ENCODE results near the gene ALS2. TPM values are rescaled to one million over a fixed set of nuclear protein-coding genes. Genes with fewer than 3 reads are reported as not detected.

Gene ALS2
- total RNA-seq, 1 donor from 2014 or later = 54.0 TPM

- TF ChIP-seq CTCF (IDR thresholded peaks at IDR 0.05; ENCODE audit: insufficient read depth, low read depth, low read length) (no peak), EZH2 (IDR thresholded peaks at IDR 0.05; ENCODE audit: insufficient read depth, low read length) (no peak)
- no peaks in the 10 kb centered on the region for H3K9me3 ChIP-seq (ENCODE audit: insufficient read depth, low read depth, low read length)
- DNase-seq (ENCODE audit: low read depth) = no peak
- H2AFZ ChIP-seq (ENCODE audit: low read depth, low read length) = no peak overlapping the region
- no peak overlapping the region for H3K4me3 ChIP-seq (ENCODE audit: insufficient read depth, low read depth, low read length)
- peaks cover 10% of the 10 kb centered on the region for H3K4me1 ChIP-seq (ENCODE audit: insufficient read depth, low read length)
- H3K79me2 ChIP-seq (ENCODE audit: insufficient read depth, low read length) = no peaks in the 10 kb centered on the region
- H3K27ac Mint-ChIP-seq (ENCODE audit: unreplicated experiment) = no peak overlapping the region
- no peaks in the 10 kb centered on the region for H3K4me1 Mint-ChIP-seq (ENCODE audit: low read depth, unreplicated experiment)
- no peaks in the 10 kb centered on the region for H3K36me3 ChIP-seq (ENCODE audit: insufficient read depth, low read length)
- peaks cover 2% of the 10 kb centered on the region for H3K9me3 Mint-ChIP-seq (ENCODE audit: unreplicated experiment)
- no peak overlapping the region for H3K9ac ChIP-seq (ENCODE audit: low read length)
- H3K4me2 ChIP-seq (ENCODE audit: low read length) = no peak overlapping the region
- H3K36me3 Mint-ChIP-seq (ENCODE audit: low read depth, unreplicated experiment) = no peaks in the 10 kb centered on the region
- no peaks in the 10 kb centered on the region for H3K27me3 ChIP-seq (ENCODE audit: insufficient read depth, low read length)
- H3K27ac ChIP-seq (ENCODE audit: low read depth, low read length) = no peak overlapping the region
- no peaks in the 10 kb centered on the region for H3K27me3 Mint-ChIP-seq (ENCODE audit: low read depth, unreplicated experiment)
- no peaks in the 10 kb centered on the region for H4K20me1 ChIP-seq (ENCODE audit: insufficient read depth, low read length)
- no peak for FAIRE-seq
- no peak overlapping the region for H3K4me3 Mint-ChIP-seq (ENCODE audit: unreplicated experiment)
Observed at GRCh38 chr2:201669865-201670264, 110.9 kb downstream of the ALS2 start.

- Mint-ChIP-seq H3K4me3 (ENCODE audit: unreplicated experiment) (no peak overlapping the region), H3K27ac (ENCODE audit: unreplicated experiment) (no peak overlapping the region), H3K9me3 (ENCODE audit: unreplicated experiment) (peaks cover 2% of the 10 kb centered on the region), H3K4me1 (ENCODE audit: low read depth, unreplicated experiment) (no peaks in the 10 kb centered on the region), H3K36me3 (ENCODE audit: low read depth, unreplicated experiment) (no peaks in the 10 kb centered on the region), H3K27me3 (ENCODE audit: low read depth, unreplicated experiment) (no peaks in the 10 kb centered on the region)
- Histone ChIP-seq H2AFZ (ENCODE audit: low read depth, low read length) (no peak overlapping the region), H3K9me3 (ENCODE audit: insufficient read depth, low read depth, low read length) (no peaks in the 10 kb centered on the region), H3K4me2 (ENCODE audit: low read length) (no peak overlapping the region), H3K27me3 (ENCODE audit: insufficient read depth, low read length) (no peaks in the 10 kb centered on the region), H3K36me3 (ENCODE audit: insufficient read depth, low read length) (peaks cover 5% of the 10 kb centered on the region), H4K20me1 (ENCODE audit: insufficient read depth, low read length) (no peaks in the 10 kb centered on the region), H3K79me2 (ENCODE audit: insufficient read depth, low read length) (no peaks in the 10 kb centered on the region), H3K4me3 (ENCODE audit: insufficient read depth, low read depth, low read length) (no peak overlapping the region), H3K4me1 (ENCODE audit: insufficient read depth, low read length) (peaks cover 4% of the 10 kb centered on the region), H3K9ac (ENCODE audit: low read length) (no peak overlapping the region), H3K27ac (ENCODE audit: low read depth, low read length) (no peak overlapping the region)
- DNase-seq (ENCODE audit: low read depth) (no peak), FAIRE-seq (no peak)
- TF ChIP-seq CTCF (IDR thresholded peaks at IDR 0.05; ENCODE audit: insufficient read depth, low read depth, low read length) = no peak
- TF ChIP-seq EZH2 (IDR thresholded peaks at IDR 0.05; ENCODE audit: insufficient read depth, low read length) = no peak
Observed at GRCh38 chr2:201668402-201668910, 112.3 kb downstream of the ALS2 start.

GRCh38 chr2:201664334-201664733 lies 116.4 kb downstream of the ALS2 start:
- no peak overlapping the region for H3K4me2 ChIP-seq (ENCODE audit: low read length)
- no peak overlapping the region for H3K27ac ChIP-seq (ENCODE audit: low read depth, low read length)
- H3K27me3 ChIP-seq (ENCODE audit: insufficient read depth, low read length) = no peaks in the 10 kb centered on the region
- no peaks in the 10 kb centered on the region for H3K27me3 Mint-ChIP-seq (ENCODE audit: low read depth, unreplicated experiment)
- no peaks in the 10 kb centered on the region for H4K20me1 ChIP-seq (ENCODE audit: insufficient read depth, low read length)
- peaks cover 4% of the 10 kb centered on the region for H3K4me1 ChIP-seq (ENCODE audit: insufficient read depth, low read length)
- no peak overlapping the region for H2AFZ ChIP-seq (ENCODE audit: low read depth, low read length)
- H3K79me2 ChIP-seq (ENCODE audit: insufficient read depth, low read length) = no peaks in the 10 kb centered on the region
- no peak overlapping the region for H3K27ac Mint-ChIP-seq (ENCODE audit: unreplicated experiment)
- H3K9me3 Mint-ChIP-seq (ENCODE audit: unreplicated experiment) = peaks cover 2% of the 10 kb centered on the region
- no peaks in the 10 kb centered on the region for H3K4me1 Mint-ChIP-seq (ENCODE audit: low read depth, unreplicated experiment)
- H3K36me3 Mint-ChIP-seq (ENCODE audit: low read depth, unreplicated experiment) = no peaks in the 10 kb centered on the region
- peaks cover 5% of the 10 kb centered on the region for H3K36me3 ChIP-seq (ENCODE audit: insufficient read depth, low read length)
- no peaks in the 10 kb centered on the region for H3K9me3 ChIP-seq (ENCODE audit: insufficient read depth, low read depth, low read length)
- TF ChIP-seq EZH2 (IDR thresholded peaks at IDR 0.05; ENCODE audit: insufficient read depth, low read length) (no peak), CTCF (IDR thresholded peaks at IDR 0.05; ENCODE audit: insufficient read depth, low read depth, low read length) (no peak)
- no peak overlapping the region for H3K4me3 Mint-ChIP-seq (ENCODE audit: unreplicated experiment)
- no peak for FAIRE-seq
- no peak overlapping the region for H3K9ac ChIP-seq (ENCODE audit: low read length)
- no peak for DNase-seq (ENCODE audit: low read depth)
- no peak overlapping the region for H3K4me3 ChIP-seq (ENCODE audit: insufficient read depth, low read depth, low read length)
